A673 (cell line): ENCODE results near the gene CNNM4.

ENCODE experiments used
- EZH2 ChIP-seq: fragments of 200-600 bp; sonication (generic); IDR thresholded peaks from 2 replicates; pipeline ENCODE4 v1.6.1; 2017; ENCODE audit warnings: borderline replicate concordance, low read depth, mild to moderate bottlenecking, mixed read lengths, antibody characterized with exemption, low read length; ENCODE audit not compliant: poor library complexity, severe bottlenecking
- TF ChIP-seq, protein P1 (sequence below): fragments of 300-800, 200-600 bp; sonication (generic); conservative IDR thresholded peaks from 2 replicates; pipeline ENCODE4 v1.5.1; 2017; ENCODE audit warnings: low read depth, mild to moderate bottlenecking, antibody characterized with exemption, low read length, moderate library complexity, mixed read lengths

DNA sequence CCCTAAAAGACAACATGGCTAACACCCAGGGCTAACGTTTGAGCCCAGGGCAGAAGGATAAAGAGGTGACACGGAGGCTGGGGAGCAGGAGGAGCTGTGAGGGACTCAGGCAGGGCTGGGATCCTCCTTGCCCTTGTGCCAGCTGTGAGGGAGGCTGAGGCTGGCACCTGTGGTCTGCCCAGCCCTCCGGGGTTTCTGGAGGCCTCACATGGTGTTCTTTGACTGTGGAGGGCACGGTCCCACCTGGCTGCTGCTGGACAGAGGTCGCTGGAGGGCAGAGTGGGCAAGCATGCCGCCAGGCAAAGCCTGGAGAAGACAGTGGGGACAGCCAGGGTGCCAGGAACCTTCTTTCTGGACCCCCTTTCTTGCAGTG lies 28.5 kb downstream of the CNNM4 start:
- TF ChIP-seq, protein P1, sequence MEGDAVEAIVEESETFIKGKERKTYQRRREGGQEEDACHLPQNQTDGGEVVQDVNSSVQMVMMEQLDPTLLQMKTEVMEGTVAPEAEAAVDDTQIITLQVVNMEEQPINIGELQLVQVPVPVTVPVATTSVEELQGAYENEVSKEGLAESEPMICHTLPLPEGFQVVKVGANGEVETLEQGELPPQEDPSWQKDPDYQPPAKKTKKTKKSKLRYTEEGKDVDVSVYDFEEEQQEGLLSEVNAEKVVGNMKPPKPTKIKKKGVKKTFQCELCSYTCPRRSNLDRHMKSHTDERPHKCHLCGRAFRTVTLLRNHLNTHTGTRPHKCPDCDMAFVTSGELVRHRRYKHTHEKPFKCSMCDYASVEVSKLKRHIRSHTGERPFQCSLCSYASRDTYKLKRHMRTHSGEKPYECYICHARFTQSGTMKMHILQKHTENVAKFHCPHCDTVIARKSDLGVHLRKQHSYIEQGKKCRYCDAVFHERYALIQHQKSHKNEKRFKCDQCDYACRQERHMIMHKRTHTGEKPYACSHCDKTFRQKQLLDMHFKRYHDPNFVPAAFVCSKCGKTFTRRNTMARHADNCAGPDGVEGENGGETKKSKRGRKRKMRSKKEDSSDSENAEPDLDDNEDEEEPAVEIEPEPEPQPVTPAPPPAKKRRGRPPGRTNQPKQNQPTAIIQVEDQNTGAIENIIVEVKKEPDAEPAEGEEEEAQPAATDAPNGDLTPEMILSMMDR = no peak
- no peak for TF ChIP-seq EZH2
